Measurements from ENCODE around the gene GADL1.

The GADL1 gene

GRCh38 chr3:30778933-30779332 is 115.5 kb downstream of the GADL1 start:
- Mint-ChIP-seq H3K9me3 (no peaks in the 10 kb centered on the region), H3K4me3 (no peak overlapping the region), H3K27me3 (ENCODE audit: low read depth, poor library complexity) (no peaks in the 10 kb centered on the region), H3K36me3 (ENCODE audit: low read depth) (no peaks in the 10 kb centered on the region), H3K4me1 (no peaks in the 10 kb centered on the region), H3K27ac (no peak overlapping the region)
- no peak for DNase-seq
- no peak for TF ChIP-seq CTCF (IDR thresholded peaks at IDR 0.05)

- Mint-ChIP-seq H3K36me3 (ENCODE audit: low read depth) (no peaks in the 10 kb centered on the region), H3K27ac (no peak overlapping the region)
Measured at GRCh38 chr3:30777426-30778113, 116.9 kb downstream of the GADL1 start.

GRCh38 chr3:30776186-30776815 is 118.2 kb downstream of the GADL1 start:
- DNase-seq = no peak
- no peak overlapping the region for H3K4me3 Mint-ChIP-seq
- no peak for TF ChIP-seq CTCF (IDR thresholded peaks at IDR 0.05)
- H3K4me1 Mint-ChIP-seq = peaks cover 8% of the 10 kb centered on the region
- H3K36me3 Mint-ChIP-seq (ENCODE audit: low read depth) = no peaks in the 10 kb centered on the region
- no peaks in the 10 kb centered on the region for H3K9me3 Mint-ChIP-seq
- no peak overlapping the region for H3K27ac Mint-ChIP-seq
- no peaks in the 10 kb centered on the region for H3K27me3 Mint-ChIP-seq (ENCODE audit: low read depth, poor library complexity)

More at GRCh38 chr3:30777426-30778113, 116.9 kb downstream of the GADL1 start:
- Mint-ChIP-seq H3K4me3 (no peak overlapping the region), H3K9me3 (no peaks in the 10 kb centered on the region), H3K27me3 (ENCODE audit: low read depth, poor library complexity) (no peaks in the 10 kb centered on the region), H3K4me1 (no peaks in the 10 kb centered on the region)
- TF ChIP-seq CTCF (IDR thresholded peaks at IDR 0.05) = no peak
- no peak for DNase-seq

- Mint-ChIP-seq H3K27me3 (ENCODE audit: low read depth, poor library complexity) (no peaks in the 10 kb centered on the region), H3K36me3 (ENCODE audit: low read depth) (no peaks in the 10 kb centered on the region), H3K4me3 (no peak overlapping the region), H3K4me1 (peaks cover 20% of the 10 kb centered on the region), H3K9me3 (no peaks in the 10 kb centered on the region), H3K27ac (no peak overlapping the region)
- TF ChIP-seq CTCF (IDR thresholded peaks at IDR 0.05) = no peak
- no peak for DNase-seq
Measured at GRCh38 chr3:30775040-30775439, 119.4 kb downstream of the GADL1 start.

- no peak overlapping the region for H3K27ac Mint-ChIP-seq
Measured at GRCh38 chr3:30774062-30774461, 120.4 kb downstream of the GADL1 start.

More at GRCh38 chr3:30774062-30774461, 120.4 kb downstream of the GADL1 start:
- H3K4me1 Mint-ChIP-seq = peaks cover 20% of the 10 kb centered on the region
- no peaks in the 10 kb centered on the region for H3K9me3 Mint-ChIP-seq
- H3K36me3 Mint-ChIP-seq (ENCODE audit: low read depth) = no peaks in the 10 kb centered on the region
- no peaks in the 10 kb centered on the region for H3K27me3 Mint-ChIP-seq (ENCODE audit: low read depth, poor library complexity)
- no peak for DNase-seq
- no peak overlapping the region for H3K4me3 Mint-ChIP-seq
- TF ChIP-seq CTCF (IDR thresholded peaks at IDR 0.05) = no peak

Measured in nephron progenitor cell (in vitro differentiated cells).